ENCODE measurements around the gene BICRAL.

Gene BICRAL

GRCh38 chr6:42904467-42904866 is 122.6 kb downstream of the BICRAL start:
- DNase-seq, result no peak

- DNase-seq, result no peak
Observed at GRCh38 chr6:42907336-42907735, 125.5 kb downstream of the BICRAL start.

- no peak for DNase-seq
Observed at GRCh38 chr6:42909835-42910234, 128.0 kb downstream of the BICRAL start.

GRCh38 chr6:42911171-42912021 is 129.5 kb downstream of the BICRAL start:
- DNase-seq, result no peak

- no peak for DNase-seq
Observed at GRCh38 chr6:42914546-42914945, 132.7 kb downstream of the BICRAL start.

- DNase-seq, result no peak
Observed at GRCh38 chr6:42915732-42916131, 133.9 kb downstream of the BICRAL start, which contains the start of gene PTCRA. Gene PTCRA, plus strand, starts transcription at chr6:42916053. Its CDS starts 17 bp downstream, at chr6:42916070.

- DNase-seq, result no peak
Observed at GRCh38 chr6:42916288-42916687, 134.4 kb downstream of the BICRAL start.

Data from EL (cell line).